DND-41 (cell line): ENCODE results near the gene ABCB11.

Experiments used
- CTCF ChIP-seq: IDR thresholded peaks from 2 replicates; pipeline ENCODE4 v1.5.1; 2012; ENCODE audit warnings: borderline replicate concordance, low read length, moderate library complexity, mild to moderate bottlenecking; ENCODE audit not compliant: poor library complexity, severe bottlenecking; ENCODE audit errors: extremely low read depth
- EZH2 ChIP-seq: IDR thresholded peaks from 3 replicates; pipeline ENCODE4 v1.6.1; 2012; ENCODE audit warnings: borderline replicate concordance, low read depth, mild to moderate bottlenecking, moderate library complexity, low read length, inconsistent platforms; ENCODE audit not compliant: severe bottlenecking

- TF ChIP-seq CTCF, result no peak
- no peak for TF ChIP-seq EZH2
Measured at GRCh38 chr2:168926621-168927386, 104.3 kb downstream of the ABCB11 start.
